ENCODE results near the gene DLK1. TPM values are rescaled to one million over a fixed set of nuclear protein-coding genes. Genes with fewer than 3 reads are reported as not detected.

DLK1 gene
- polyA plus RNA-seq, 1 donor: 2,378 TPM

- DNase-seq (ENCODE audit: low read depth): no peak
These were observed 32.7 kb upstream of the DLK1 start for GRCh38 chr14:100693877-100694578.

DNA sequence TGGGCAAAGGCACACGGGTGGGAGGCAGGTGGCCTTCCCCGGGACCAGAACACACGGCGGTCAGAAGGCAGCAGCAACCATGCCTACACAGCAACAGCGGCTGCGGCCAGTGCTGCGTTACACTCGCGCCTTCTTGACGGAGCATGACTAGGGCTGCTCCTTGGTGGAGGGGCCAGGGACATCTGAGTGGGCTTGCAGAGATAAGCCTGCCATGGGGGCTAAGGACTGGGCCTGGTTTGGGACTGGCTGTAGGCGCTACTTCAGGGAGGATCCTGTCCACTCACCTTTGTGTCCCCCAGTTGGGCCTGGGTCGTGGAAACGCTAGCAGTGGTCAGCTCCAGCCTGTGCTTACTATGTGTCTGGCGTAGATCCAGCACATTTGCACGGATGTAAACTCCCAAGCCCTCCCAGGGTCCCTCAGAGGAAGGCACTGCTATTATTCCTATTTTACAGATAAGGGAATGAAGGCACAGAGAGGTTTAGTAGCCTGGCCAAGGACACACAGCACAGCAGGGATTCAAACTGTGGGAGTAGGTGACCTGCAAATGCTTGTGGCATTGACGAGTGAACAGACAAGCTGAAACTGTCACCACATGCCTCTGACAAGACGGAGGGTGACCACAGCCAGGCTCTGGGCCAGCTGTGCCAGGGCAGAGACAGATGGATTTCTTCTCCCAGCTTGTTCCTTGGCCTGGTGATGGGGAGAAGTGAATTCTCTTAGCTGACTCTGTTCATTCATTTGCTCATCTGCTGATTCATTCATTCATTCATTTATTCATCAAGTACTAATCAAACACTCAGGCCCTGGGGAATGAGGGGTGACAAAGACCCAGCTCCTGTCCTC lies 31.9 kb upstream of the DLK1 start:
- no peak for DNase-seq (ENCODE audit: low read depth)

GRCh38 chr14:100695423-100695738 lies 31.3 kb upstream of the DLK1 start:
- no peak for DNase-seq (ENCODE audit: low read depth)

DNA sequence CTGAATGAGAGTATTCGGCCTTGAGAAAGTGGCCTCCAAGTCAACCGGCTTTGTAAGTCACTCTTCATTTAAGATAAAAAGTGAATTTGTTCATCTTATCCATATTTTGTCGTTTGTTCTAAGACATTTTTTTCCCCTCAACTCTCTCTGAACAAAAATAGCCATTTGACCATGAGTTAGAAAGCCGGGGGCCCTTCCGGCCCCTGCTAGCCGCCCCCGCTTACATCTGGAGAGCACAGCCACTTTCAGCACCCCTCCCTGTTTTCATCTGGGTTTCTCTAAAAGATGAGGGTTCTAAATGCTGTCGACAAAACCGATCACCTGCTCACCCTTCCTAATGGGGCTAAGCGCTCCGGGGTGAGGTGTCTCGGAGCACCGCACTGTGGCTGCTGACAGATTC lies 30.7 kb upstream of the DLK1 start:
- no peak for DNase-seq (ENCODE audit: low read depth)

- DNase-seq (ENCODE audit: low read depth): no peak
These were observed 30.1 kb upstream of the DLK1 start for GRCh38 chr14:100696590-100696989.

GRCh38 chr14:100698066-100698465 lies 28.6 kb upstream of the DLK1 start:
- no peak for DNase-seq (ENCODE audit: low read depth)

GRCh38 chr14:100698666-100699448 lies 27.8 kb upstream of the DLK1 start:
- DNase-seq (ENCODE audit: low read depth): no peak

DNA sequence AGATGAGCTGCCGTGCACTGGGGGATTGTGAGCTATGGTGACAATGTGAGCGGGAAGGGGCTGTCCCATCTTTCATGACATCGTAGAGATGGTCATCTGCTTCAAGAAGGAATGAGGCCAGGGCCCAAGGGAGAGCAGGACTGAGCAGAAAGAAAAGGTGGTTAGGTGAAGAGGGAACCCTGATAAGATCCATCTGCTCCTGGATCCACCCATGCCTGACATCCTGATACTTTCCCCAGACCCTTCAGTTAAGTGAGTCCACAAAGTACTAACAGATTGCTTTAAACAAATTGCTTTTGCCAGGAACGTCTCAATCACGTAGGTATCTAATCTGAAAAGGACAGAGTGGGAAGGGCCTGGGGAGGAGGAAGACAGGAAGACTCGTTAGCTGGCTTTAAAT lies 25.4 kb upstream of the DLK1 start:
- DNase-seq (ENCODE audit: low read depth): no peak

GRCh38 chr14:100702590-100702989 lies 24.1 kb upstream of the DLK1 start:
- DNase-seq (ENCODE audit: low read depth): no peak

DNA sequence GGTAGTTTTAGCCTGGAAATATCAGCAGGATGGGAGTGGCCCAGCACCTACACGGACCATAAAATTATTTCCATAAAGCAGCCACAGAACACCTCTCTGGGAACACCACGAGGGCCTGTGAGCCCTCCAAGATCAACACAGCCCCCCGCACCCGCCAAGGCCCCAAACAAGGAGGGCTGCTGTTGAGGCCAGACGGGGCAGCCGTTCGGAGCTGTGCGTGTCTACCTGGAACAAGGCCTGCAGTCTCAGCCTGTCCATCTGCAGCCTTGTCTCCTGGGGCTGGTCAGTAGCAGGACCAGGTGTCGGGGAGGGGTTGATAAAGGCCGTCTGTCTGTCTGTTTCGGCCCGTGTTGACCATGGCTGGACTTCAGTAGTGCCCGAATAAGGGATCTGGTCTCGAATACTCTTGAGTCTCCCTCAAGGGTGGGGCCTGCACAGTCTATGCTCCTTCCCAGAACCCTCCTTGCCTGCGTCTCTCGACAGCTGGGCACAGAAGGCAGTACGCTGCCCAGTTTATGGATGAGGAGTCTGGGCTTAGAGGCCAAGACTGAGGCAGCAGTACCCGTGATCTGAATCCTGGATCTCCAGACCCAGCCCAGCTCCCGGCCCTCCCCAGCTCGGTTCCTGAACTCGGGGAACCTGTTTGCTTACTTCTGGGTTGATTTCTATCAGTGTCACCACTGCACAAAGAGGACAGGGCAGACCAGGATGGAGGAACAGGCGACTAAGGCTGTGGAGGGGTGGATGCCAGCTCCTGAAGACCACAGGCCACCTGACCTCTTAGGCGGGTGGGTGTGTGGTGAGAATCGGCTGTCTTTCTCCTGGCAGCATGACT lies 23.1 kb upstream of the DLK1 start:
- DNase-seq (ENCODE audit: low read depth): no peak

GRCh38 chr14:100706200-100706599 lies 20.5 kb upstream of the DLK1 start:
- no peak for DNase-seq (ENCODE audit: low read depth)

- DNase-seq (ENCODE audit: low read depth): no peak
These were observed 19.8 kb upstream of the DLK1 start for GRCh38 chr14:100706860-100707259.

- peak; percentile 91 for DNase-seq (ENCODE audit: low read depth)
These were observed 18.0 kb upstream of the DLK1 start for GRCh38 chr14:100708425-100709288.

- DNase-seq (ENCODE audit: low read depth): peak; percentile 44
These were observed 17.1 kb upstream of the DLK1 start for GRCh38 chr14:100709289-100710284.

- no peak for DNase-seq (ENCODE audit: low read depth)
These were observed 16.3 kb upstream of the DLK1 start for GRCh38 chr14:100710391-100710790.

GRCh38 chr14:100710826-100711462 lies 15.7 kb upstream of the DLK1 start:
- DNase-seq (ENCODE audit: low read depth): no peak

DNA sequence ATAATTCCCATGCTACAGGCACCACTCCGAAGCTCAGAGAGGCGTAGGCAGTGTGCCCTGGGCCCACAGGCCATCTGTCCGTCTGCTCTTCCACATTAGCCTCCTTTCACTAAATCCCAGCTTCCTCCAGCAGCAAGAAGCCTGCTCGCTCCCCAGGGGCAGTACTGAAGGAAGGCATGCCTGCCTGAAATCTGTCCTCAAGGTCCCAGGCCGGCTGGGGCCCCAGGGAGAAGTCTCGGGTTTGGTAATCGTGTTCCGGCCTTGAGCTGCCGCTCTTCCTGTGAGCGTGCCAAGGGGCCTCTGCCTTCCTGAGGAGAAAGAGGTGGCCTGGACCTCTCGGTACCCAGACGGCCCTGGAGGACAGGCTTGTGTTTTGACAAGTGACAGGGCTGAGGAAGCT lies 15.2 kb upstream of the DLK1 start:
- DNase-seq (ENCODE audit: low read depth): no peak

- no peak for DNase-seq (ENCODE audit: low read depth)
These were observed 14.2 kb upstream of the DLK1 start for GRCh38 chr14:100712490-100712889.

- no peak for DNase-seq (ENCODE audit: low read depth)
These were observed 13.0 kb upstream of the DLK1 start for GRCh38 chr14:100713705-100714104.

Measured in forelimb muscle (tissue), 1 donor.